ENCODE results near the gene UNC13A.

The UNC13A gene

GRCh38 chr19:17706750-17707181 is 18.6 kb upstream of the UNC13A start:
- no peak for DNase-seq (ENCODE audit: low spot score)

- DNase-seq (ENCODE audit: low spot score) = peak; percentile 67
Measured at GRCh38 chr19:17703824-17704463, 15.8 kb upstream of the UNC13A start.

GRCh38 chr19:17695198-17695597 is 7.0 kb upstream of the UNC13A start:
- DNase-seq (ENCODE audit: low spot score) = no peak

GRCh38 chr19:17692566-17692965 is 4.4 kb upstream of the UNC13A start:
- DNase-seq (ENCODE audit: low spot score) = no peak

- no peak for DNase-seq (ENCODE audit: low spot score)
Measured at GRCh38 chr19:17688853-17689595, 870 bp upstream of the UNC13A start.

- no peak for DNase-seq (ENCODE audit: low spot score)
Measured at GRCh38 chr19:17687141-17687856, 855 bp downstream of the UNC13A start.

GRCh38 chr19:17686592-17687024 is 1.5 kb downstream of the UNC13A start:
- no peak for DNase-seq (ENCODE audit: low spot score)

GRCh38 chr19:17686023-17686521 is 2.1 kb downstream of the UNC13A start:
- DNase-seq (ENCODE audit: low spot score) = no peak

GRCh38 chr19:17685451-17686022 is 2.6 kb downstream of the UNC13A start:
- no peak for DNase-seq (ENCODE audit: low spot score)

- no peak for DNase-seq (ENCODE audit: low spot score)
Measured at GRCh38 chr19:17684256-17684655, 3.9 kb downstream of the UNC13A start.

GRCh38 chr19:17683078-17683477 is 5.1 kb downstream of the UNC13A start:
- DNase-seq (ENCODE audit: low spot score) = no peak

- DNase-seq (ENCODE audit: low spot score) = no peak
Measured at GRCh38 chr19:17682273-17682672, 5.9 kb downstream of the UNC13A start.

GRCh38 chr19:17681505-17682125 is 6.5 kb downstream of the UNC13A start:
- peak; percentile 49 for DNase-seq (ENCODE audit: low spot score)

GRCh38 chr19:17680230-17680722 is 7.9 kb downstream of the UNC13A start:
- DNase-seq (ENCODE audit: low spot score) = peak; percentile 35

GRCh38 chr19:17679526-17680229 is 8.5 kb downstream of the UNC13A start:
- no peak for DNase-seq (ENCODE audit: low spot score)

GRCh38 chr19:17678836-17679235 is 9.3 kb downstream of the UNC13A start:
- DNase-seq (ENCODE audit: low spot score) = no peak

- DNase-seq (ENCODE audit: low spot score) = no peak
Measured at GRCh38 chr19:17677002-17677401, 11.2 kb downstream of the UNC13A start.

GRCh38 chr19:17676295-17676694 is 11.9 kb downstream of the UNC13A start:
- no peak for DNase-seq (ENCODE audit: low spot score)

GRCh38 chr19:17673937-17674799 is 14.0 kb downstream of the UNC13A start:
- no peak for DNase-seq (ENCODE audit: low spot score)

- peak; percentile 29 for DNase-seq (ENCODE audit: low spot score)
Measured at GRCh38 chr19:17671906-17672305, 16.2 kb downstream of the UNC13A start.
